Measurements from ENCODE around the gene KLHL6.

Gene KLHL6

DNA sequence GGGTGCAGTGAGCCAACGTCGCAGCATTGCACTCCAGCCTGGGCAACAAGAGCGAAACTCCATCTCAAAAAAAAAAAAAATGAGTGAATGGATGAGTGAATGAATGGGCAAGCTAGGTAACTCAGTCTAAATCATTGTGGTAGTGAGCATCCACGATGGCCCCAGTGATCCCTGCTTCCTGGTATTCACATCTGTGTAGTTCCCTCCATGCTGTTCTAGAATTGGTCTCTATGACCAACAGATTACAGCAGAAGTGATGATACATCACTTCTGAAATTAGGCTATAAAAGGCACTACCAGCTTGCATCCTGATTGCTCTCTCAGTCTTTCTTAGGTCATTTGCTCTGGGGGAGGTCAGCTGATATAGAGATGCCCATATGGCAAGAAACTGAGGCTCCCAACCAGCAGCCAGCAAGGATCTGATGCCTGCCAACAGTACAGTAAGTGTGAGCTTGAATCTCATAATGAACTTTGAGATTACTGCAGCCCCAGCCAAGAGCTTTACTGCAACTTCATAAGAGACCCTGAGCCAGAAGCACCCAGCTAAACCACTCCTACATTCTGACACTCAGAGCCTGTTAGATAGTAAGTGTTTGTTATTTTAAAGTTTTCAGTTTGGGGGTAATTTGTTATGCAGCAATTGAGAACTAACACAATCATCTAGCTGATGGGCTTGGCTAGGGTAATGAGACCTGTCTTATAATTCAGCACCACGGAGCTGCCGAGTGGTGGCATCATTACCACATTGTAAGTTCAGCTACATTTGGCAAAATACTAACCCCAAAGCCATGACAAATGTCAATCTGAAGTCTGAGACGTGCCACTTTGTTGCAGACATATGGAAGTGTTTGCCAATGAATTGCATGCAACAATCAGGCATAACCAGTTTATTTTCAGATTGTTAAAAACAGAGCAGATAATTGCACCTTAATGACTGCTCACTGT, 53.0 kb downstream of the KLHL6 start:
- DNase-seq = no peak

GRCh38 chr3:183500981-183501704, 54.4 kb downstream of the KLHL6 start:
- DNase-seq = no peak

DNA sequence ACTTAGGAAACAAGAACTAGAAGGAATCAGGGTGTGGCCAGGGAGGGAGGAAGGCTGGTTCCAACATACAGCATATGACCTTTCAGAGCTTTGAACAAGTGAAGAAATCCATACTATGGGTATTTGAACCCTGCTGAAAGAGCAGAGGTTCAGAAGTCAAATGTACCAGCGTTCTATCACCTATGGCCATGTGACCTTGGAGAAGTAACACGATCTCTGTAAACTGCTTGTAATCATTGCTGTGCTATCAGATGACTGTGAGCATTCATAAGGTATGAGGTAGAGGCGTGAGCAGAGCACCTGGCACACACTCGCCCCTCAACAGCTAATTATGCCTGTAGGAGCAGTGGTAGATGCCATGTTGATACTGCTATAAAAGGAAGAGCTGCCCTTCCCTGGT, 55.2 kb downstream of the KLHL6 start:
- no peak for DNase-seq

DNA sequence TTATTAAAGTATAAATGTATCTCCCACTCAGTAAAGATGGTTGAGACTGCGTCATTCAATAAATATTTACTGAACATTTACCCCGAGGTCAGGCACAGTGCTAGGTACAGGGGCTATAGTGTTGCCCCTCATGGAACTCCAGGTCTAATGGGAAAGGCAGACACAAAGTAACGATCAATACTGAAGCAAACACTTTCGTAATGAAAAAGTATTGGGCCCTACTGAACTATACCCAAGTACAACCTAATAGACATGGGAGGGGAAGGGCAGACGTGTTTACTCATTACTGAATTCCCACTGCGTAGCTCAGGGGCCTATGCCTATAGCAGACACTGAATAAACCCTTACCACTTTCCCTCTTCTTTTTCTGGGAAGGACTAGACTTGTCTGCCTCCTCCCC, 56.9 kb downstream of the KLHL6 start:
- DNase-seq = no peak

GRCh38 chr3:183497313-183497712, 58.2 kb downstream of the KLHL6 start:
- no peak for DNase-seq

GRCh38 chr3:183496311-183496710, 59.2 kb downstream of the KLHL6 start:
- DNase-seq = no peak

DNA sequence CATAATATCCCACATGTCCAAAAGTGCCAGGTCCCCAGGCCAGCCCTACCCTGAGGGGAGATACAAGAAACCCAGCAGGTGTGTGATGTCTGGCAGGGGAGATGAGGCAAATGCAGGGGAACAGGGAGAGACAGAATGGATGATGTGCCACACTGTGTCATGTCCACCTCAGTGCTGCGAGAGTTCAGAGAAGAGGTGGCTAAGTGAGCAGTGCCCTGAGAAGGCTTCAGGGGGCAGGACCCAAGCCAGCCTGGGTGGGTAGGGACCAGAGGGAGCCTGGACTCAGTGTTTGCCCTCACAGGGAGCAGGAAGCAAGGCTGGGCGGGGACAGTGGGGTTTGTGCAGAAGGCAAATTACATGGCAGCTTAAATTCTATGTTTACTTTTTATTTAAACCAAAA, 61.2 kb downstream of the KLHL6 start:
- DNase-seq = no peak

GRCh38 chr3:183493296-183494045, 62.0 kb downstream of the KLHL6 start:
- no peak for DNase-seq

- no peak for DNase-seq
These were observed 62.7 kb downstream of the KLHL6 start for GRCh38 chr3:183492849-183493179.

- DNase-seq = no peak
These were observed 63.3 kb downstream of the KLHL6 start for GRCh38 chr3:183491923-183492848.

GRCh38 chr3:183491109-183491922, 64.2 kb downstream of the KLHL6 start:
- DNase-seq = no peak

DNA sequence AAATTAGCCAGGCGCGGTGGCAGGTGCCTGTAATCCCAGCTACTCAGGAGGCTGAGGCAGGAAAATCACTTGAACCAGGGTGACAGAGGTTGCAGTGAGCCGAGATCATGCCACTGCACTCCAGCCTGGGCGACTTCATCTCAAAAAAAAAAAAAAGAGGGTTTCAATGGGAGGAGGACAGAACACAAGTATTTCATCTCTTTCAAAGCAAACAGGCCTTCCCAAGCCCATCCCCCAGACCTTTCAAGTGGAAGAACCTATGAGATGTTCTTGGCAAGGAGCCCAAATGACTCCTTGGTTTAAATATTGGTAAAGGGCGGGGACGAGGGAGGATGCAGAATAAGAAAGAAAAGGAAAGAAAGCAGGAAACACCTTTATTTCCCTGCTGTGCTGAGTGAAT, 64.9 kb downstream of the KLHL6 start:
- DNase-seq = no peak

- no peak for DNase-seq
These were observed 65.3 kb downstream of the KLHL6 start for GRCh38 chr3:183490211-183490601.

- DNase-seq = no peak
These were observed 65.9 kb downstream of the KLHL6 start for GRCh38 chr3:183489455-183490210.

- no peak for DNase-seq
These were observed 67.2 kb downstream of the KLHL6 start for GRCh38 chr3:183488343-183488742.

- DNase-seq = no peak
These were observed 67.6 kb downstream of the KLHL6 start for GRCh38 chr3:183487896-183488295.

GRCh38 chr3:183487016-183487415, 68.5 kb downstream of the KLHL6 start:
- DNase-seq = no peak

DNA sequence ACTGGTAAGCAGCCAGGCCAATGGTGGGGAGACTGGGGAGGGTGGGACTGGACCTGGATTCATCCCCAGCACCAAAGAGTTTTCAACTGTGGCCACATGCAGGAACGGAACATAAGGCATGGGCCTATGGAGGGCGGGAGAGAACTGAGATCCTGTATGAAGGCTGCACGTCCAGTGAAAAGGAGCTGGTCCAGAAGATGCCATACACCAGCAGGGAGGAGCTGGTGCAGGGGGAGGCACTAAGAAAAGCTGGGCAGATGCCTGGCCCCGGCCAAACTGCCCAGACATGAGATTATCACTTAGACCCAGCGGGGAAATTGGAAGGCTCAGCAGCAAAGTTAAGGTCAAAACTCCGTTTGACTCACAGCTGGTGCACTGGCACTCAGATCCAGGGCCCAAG, 69.0 kb downstream of the KLHL6 start:
- DNase-seq = no peak

GRCh38 chr3:183485585-183485984, 69.9 kb downstream of the KLHL6 start:
- DNase-seq = no peak

- no peak for DNase-seq
These were observed 70.4 kb downstream of the KLHL6 start for GRCh38 chr3:183485093-183485492.
